H9 (cell line): ENCODE data around the gene HTR1B. TPM values are rescaled to one million over a fixed set of nuclear protein-coding genes. Genes with fewer than 3 reads are reported as not detected.

Source experiments
- DNase-seq: peaks from one replicate; pipeline ENCODE4 v3.0.0-alpha.2; 2017
- H2AFZ ChIP-seq: one replicate; pipeline ENCODE4 v1.6.1; 2013; ENCODE audit warnings: mild to moderate bottlenecking, low read length, control low read depth, moderate library complexity
- H2AK5ac ChIP-seq: 2 replicates; pipeline ENCODE4 v1.6.1; 2013; ENCODE audit warnings: low read length, control low read depth, mixed read lengths; ENCODE audit not compliant: insufficient read length
- H2BK120ac ChIP-seq: one replicate; pipeline ENCODE4 v1.6.1; 2013; ENCODE audit warnings: low read depth, mild to moderate bottlenecking, low read length, control low read depth, inconsistent platforms; ENCODE audit not compliant: poor library complexity, severe bottlenecking
- H2BK12ac ChIP-seq: 2 replicates; pipeline ENCODE4 v1.6.1; 2013; ENCODE audit warnings: low read length, control low read depth, mixed read lengths, low read depth; ENCODE audit not compliant: insufficient read length
- H2BK15ac ChIP-seq: 2 replicates; pipeline ENCODE4 v1.6.1; 2013; ENCODE audit warnings: low read depth, low read length, control low read depth
- H2BK20ac ChIP-seq: one replicate; pipeline ENCODE4 v1.6.1; 2013; ENCODE audit warnings: low read depth, mild to moderate bottlenecking, low read length, control low read depth, inconsistent platforms; ENCODE audit not compliant: poor library complexity, severe bottlenecking
- H2BK5ac ChIP-seq: 2 replicates; pipeline ENCODE4 v1.6.1; 2013; ENCODE audit warnings: low read length, control low read depth, mixed read lengths; ENCODE audit not compliant: insufficient read length
- H3K14ac ChIP-seq: 2 replicates; pipeline ENCODE4 v1.6.1; 2013; ENCODE audit warnings: low read length, control low read depth; ENCODE audit not compliant: insufficient read depth
- H3K18ac ChIP-seq: 2 replicates; pipeline ENCODE4 v1.6.1; 2013; ENCODE audit warnings: low read depth, mild to moderate bottlenecking, mixed read lengths, low read length, control low read depth; ENCODE audit not compliant: insufficient read length
- H3K23ac ChIP-seq: 2 replicates; pipeline ENCODE4 v1.6.1; 2013; ENCODE audit warnings: low read length, control low read depth, mixed read lengths, low read depth; ENCODE audit not compliant: insufficient read length
- H3K23me2 ChIP-seq: 2 replicates; pipeline ENCODE4 v1.6.1; 2013; ENCODE audit warnings: low read depth, mild to moderate bottlenecking, mixed read lengths, low read length, control low read depth; ENCODE audit not compliant: insufficient read length, poor library complexity, severe bottlenecking
- H3K27ac ChIP-seq: 2 replicates; pipeline ENCODE4 v1.5.1; 2013; ENCODE audit warnings: low read length, control low read depth, mixed read lengths, low read depth; ENCODE audit not compliant: insufficient read length
- H3K27me3 ChIP-seq: 2 replicates; pipeline ENCODE4 v1.6.1; 2013; ENCODE audit warnings: low read length, control low read depth, inconsistent platforms; ENCODE audit not compliant: insufficient read depth
- H3K4ac ChIP-seq: 2 replicates; pipeline ENCODE4 v1.6.1; 2013; ENCODE audit warnings: low read depth, mild to moderate bottlenecking, control low read depth, inconsistent platforms, low read length, moderate library complexity
- H3K4me1 ChIP-seq: 2 replicates; pipeline ENCODE4 v1.6.1; 2013; ENCODE audit warnings: low read length, control low read depth, inconsistent platforms; ENCODE audit not compliant: insufficient read depth
- H3K4me2 ChIP-seq: 2 replicates; pipeline ENCODE4 v1.6.1; 2013; ENCODE audit warnings: low read length, control low read depth, mixed read lengths; ENCODE audit not compliant: insufficient read length, insufficient read depth
- H3K56ac ChIP-seq: 2 replicates; pipeline ENCODE4 v1.6.1; 2013; ENCODE audit warnings: low read depth, mild to moderate bottlenecking, mixed read lengths, low read length, control low read depth; ENCODE audit not compliant: insufficient read length
- H3K79me1 ChIP-seq: 2 replicates; pipeline ENCODE4 v1.6.1; 2013; ENCODE audit warnings: low read depth, mild to moderate bottlenecking, moderate library complexity, low read length, control low read depth, inconsistent platforms; ENCODE audit not compliant: insufficient read depth, poor library complexity, severe bottlenecking
- H3K79me2 ChIP-seq: 2 replicates; pipeline ENCODE4 v1.6.1; 2013; ENCODE audit warnings: low read length, control low read depth, inconsistent platforms; ENCODE audit not compliant: insufficient read depth
- H3K9ac ChIP-seq: 2 replicates; pipeline ENCODE4 v1.6.1; 2013; ENCODE audit warnings: low read length, control low read depth, mixed read lengths; ENCODE audit not compliant: insufficient read length; ENCODE audit errors: extremely low read depth
- H3K9me3 ChIP-seq: one replicate; pipeline ENCODE4 v1.6.1; 2013; ENCODE audit warnings: low read depth, low read length, inconsistent platforms; ENCODE audit not compliant: control insufficient read depth
- H3T11ph ChIP-seq: one replicate; pipeline ENCODE4 v1.6.1; 2013; ENCODE audit warnings: mild to moderate bottlenecking, low read length, control low read depth, inconsistent platforms
- H4K20me1 ChIP-seq: one replicate; pipeline ENCODE4 v1.6.1; 2013; ENCODE audit not compliant: control insufficient read depth, insufficient read length, insufficient read depth
- H4K5ac ChIP-seq: 2 replicates; pipeline ENCODE4 v1.6.1; 2013; ENCODE audit warnings: low read depth, mild to moderate bottlenecking, mixed read lengths, low read length, control low read depth; ENCODE audit not compliant: insufficient read length
- H4K8ac ChIP-seq: replicated peaks from 2 replicates; pipeline ENCODE4 v1.6.1; 2013; ENCODE audit warnings: low read length, control low read depth, mixed read lengths, low read depth; ENCODE audit not compliant: insufficient read length
- H4K91ac ChIP-seq: 2 replicates; pipeline ENCODE4 v1.6.1; 2013; ENCODE audit warnings: low read depth, mild to moderate bottlenecking, moderate library complexity, mixed read lengths, low read length, control low read depth; ENCODE audit not compliant: insufficient read length
- H3K27ac Mint-ChIP-seq, 3 experiments: 2 replicates in 2 of 3; 3 replicates in 1 of 3; pipeline ENCODE4 v1.8.0; 2020 to 2021; ENCODE audit warnings: mixed read lengths in 3 of 3, mild to moderate bottlenecking in 1 of 3, moderate library complexity in 1 of 3
- H3K27me3 Mint-ChIP-seq: 2 replicates; pipeline ENCODE4 v1.8.0; 2021; ENCODE audit warnings: low read depth, mild to moderate bottlenecking, moderate library complexity, mixed read lengths
- H3K36me3 Mint-ChIP-seq, 3 experiments: 2 replicates in 2 of 3; 3 replicates in 1 of 3; pipeline ENCODE4 v1.8.0; 2020 to 2021; ENCODE audit warnings: low read depth in 3 of 3, mixed read lengths in 3 of 3; ENCODE audit not compliant: insufficient read depth in 1 of 3
- H3K4me1 Mint-ChIP-seq, 2 experiments: 2 replicates each; pipeline ENCODE4 v1.8.0; 2020; ENCODE audit warnings: mixed read lengths in 2 of 2
- H3K4me3 Mint-ChIP-seq, 2 experiments: 2 replicates in 1 of 2; 3 replicates in 1 of 2; pipeline ENCODE4 v1.8.0; 2020 to 2021; ENCODE audit warnings: mild to moderate bottlenecking in 2 of 2, mixed read lengths in 2 of 2, moderate library complexity in 1 of 2
- H3K9me3 Mint-ChIP-seq, 2 experiments: 2 replicates in 1 of 2; 3 replicates in 1 of 2; pipeline ENCODE4 v1.8.0; 2020; ENCODE audit warnings: mild to moderate bottlenecking in 2 of 2, mixed read lengths in 2 of 2, moderate library complexity in 1 of 2
- CTCF ChIP-seq: fragments of 200-600 bp; sonication (generic); conservative IDR thresholded peaks from 3 replicates; pipeline ENCODE4 v1.8.0; 2021; ENCODE audit warnings: antibody characterized with exemption, mild to moderate bottlenecking
- WGBS: extraction: QIAGEN DNeasy Blood & Tissue Kit; methylation state at CpG from one replicate; pipeline ENCODE4 v1.1.7; 2013; ENCODE audit warnings: missing lambda C conversion rate, low lambda C conversion rate, mixed read lengths; ENCODE audit not compliant: insufficient read length; ENCODE audit errors: extremely low coverage; 5-methylcytosine and 5-hydroxymethylcytosine counted together
- total RNA-seq: library from RNA; stranded (reverse); gene quantifications from 2 replicates; pipeline ENCODE4 v1.2.1, GENCODE V29; 2021

Gene HTR1B
- total RNA-seq, 1 experiment from 2014 or later, result 0.83 TPM

GRCh38 chr6:77457720-77458349 is 5.5 kb downstream of the HTR1B start:
- Mint-ChIP-seq H3K27me3 (peaks cover 14% of the 10 kb centered on the region), H3K9me3 (peaks cover 0 to 3% of the 10 kb centered on the region in 2 experiments; a peak in 1 of 5 replicates), H3K36me3 (no peaks in the 10 kb centered on the region), H3K4me3 (no peak overlapping the region), H3K27ac (no peak overlapping the region), H3K4me1 (peaks cover 47 to 53% of the 10 kb centered on the region in 2 experiments)
- no peak overlapping the region for H3K9ac ChIP-seq
- H4K5ac ChIP-seq, result no peak overlapping the region
- H3K4me1 ChIP-seq, result peaks cover 6% of the 10 kb centered on the region; the same call in 1 of the 2 replicates
- H4K20me1 ChIP-seq, result no peaks in the 10 kb centered on the region
- H3K23ac ChIP-seq, result no peak overlapping the region
- no peak overlapping the region for H2AFZ ChIP-seq
- H2BK12ac ChIP-seq, result no peak overlapping the region
- no peak overlapping the region for H2BK15ac ChIP-seq
- no peak overlapping the region for H3K14ac ChIP-seq
- H3K79me2 ChIP-seq, result no peaks in the 10 kb centered on the region
- H4K91ac ChIP-seq, result no peak overlapping the region
- H3K27ac ChIP-seq, result no peak overlapping the region
- H3T11ph ChIP-seq, result no peak overlapping the region
- no peak overlapping the region for H3K18ac ChIP-seq
- H2AK5ac ChIP-seq, result no peak overlapping the region
- WGBS, result no CpG with 5 or more reads among the region's 6 CpGs
- no peaks in the 10 kb centered on the region for H3K9me3 ChIP-seq
- H3K56ac ChIP-seq, result no peak overlapping the region
- H4K8ac ChIP-seq, result no peak overlapping the region
- no peaks in the 10 kb centered on the region for H3K79me1 ChIP-seq
- peak; percentile 85 for DNase-seq
- H3K23me2 ChIP-seq, result peaks cover 6% of the 10 kb centered on the region
- H2BK5ac ChIP-seq, result no peak overlapping the region
- H2BK20ac ChIP-seq, result no peak overlapping the region
- H3K4me2 ChIP-seq, result no peak overlapping the region
- peak; percentile 84 for TF ChIP-seq CTCF
- H3K27me3 ChIP-seq, result peaks cover 3% of the 10 kb centered on the region; the same call in 1 of the 2 replicates
- no peak overlapping the region for H2BK120ac ChIP-seq
- H3K4ac ChIP-seq, result no peak overlapping the region
